ENCODE measurements around the gene SFT2D3.

The SFT2D3 gene

DNA sequence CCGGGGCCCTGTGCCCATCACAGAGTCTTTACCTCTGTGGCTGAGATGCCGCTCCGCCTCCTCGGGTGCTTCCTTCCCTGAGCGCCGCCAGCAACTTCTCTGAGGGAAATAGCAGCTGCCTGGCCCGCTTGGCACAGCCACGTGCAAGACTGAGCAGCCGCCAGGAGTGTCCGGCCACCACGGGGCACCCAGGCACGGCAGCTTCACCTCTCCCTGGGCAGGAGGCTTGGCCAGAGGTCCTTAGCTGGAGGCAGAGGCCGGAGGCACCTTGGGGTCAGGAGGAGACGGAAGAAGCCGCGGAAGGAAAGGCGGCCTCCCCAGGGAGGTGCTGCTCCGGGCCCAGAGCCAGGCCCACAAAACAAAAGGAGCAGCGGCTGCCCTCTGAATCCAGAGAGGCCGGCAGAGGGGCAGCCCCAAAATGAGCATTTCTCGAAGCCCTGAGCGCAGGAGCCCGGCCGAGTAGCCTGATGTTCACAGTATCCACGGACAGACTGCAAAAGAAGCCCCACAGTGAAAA lies 20.0 kb upstream of the SFT2D3 start:
- no peak for DNase-seq (ENCODE audit: low read depth in 2 of 2)

DNA sequence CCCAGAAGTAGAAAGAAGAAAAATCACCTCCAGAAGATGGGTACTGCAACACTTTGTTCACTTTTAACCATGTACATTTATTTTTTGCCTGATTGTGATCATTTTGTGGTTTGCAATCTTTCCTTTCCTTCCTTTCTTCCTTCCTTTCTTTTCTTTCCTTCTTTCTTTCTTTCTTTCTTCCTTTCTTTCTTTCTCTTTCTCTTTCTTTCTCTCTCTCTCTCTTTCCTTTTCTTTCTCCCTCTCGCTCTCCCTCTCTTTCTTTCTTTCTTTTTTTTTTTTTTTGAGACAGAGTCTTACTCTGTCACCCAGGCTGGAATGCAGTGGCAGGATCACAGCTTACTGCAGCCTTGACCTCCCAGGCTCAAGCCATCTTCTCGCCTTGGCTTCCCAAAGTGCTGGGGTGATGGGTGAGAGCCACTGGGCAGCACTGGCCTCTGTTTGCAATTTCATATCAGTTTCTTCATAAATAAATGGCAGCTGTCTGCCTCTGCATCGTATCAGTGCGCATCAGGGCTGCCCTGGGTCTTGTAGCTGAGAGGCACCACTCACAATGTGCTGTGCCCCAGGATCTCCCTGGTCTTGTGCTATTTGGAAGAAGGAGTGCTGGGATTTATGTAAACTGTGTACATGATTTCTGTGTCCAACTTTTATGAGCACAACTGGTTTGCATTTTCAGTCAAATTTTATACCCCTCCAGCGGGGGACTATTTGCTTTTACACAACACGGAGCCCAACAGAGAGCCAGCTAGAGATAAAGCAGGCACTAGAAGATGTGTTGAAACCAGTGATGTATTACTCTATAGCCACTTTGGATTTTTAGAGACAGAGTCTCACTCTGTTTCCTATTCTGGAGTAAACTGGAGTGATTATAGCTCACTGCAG lies 19.1 kb upstream of the SFT2D3 start:
- no peak for DNase-seq (ENCODE audit: low read depth in 2 of 2)

GRCh38 chr2:127683056-127683455 lies 18.2 kb upstream of the SFT2D3 start:
- DNase-seq (ENCODE audit: low read depth in 2 of 2) = no peak

GRCh38 chr2:127683757-127684156 lies 17.5 kb upstream of the SFT2D3 start:
- DNase-seq (ENCODE audit: low read depth in 2 of 2) = no peak

DNA sequence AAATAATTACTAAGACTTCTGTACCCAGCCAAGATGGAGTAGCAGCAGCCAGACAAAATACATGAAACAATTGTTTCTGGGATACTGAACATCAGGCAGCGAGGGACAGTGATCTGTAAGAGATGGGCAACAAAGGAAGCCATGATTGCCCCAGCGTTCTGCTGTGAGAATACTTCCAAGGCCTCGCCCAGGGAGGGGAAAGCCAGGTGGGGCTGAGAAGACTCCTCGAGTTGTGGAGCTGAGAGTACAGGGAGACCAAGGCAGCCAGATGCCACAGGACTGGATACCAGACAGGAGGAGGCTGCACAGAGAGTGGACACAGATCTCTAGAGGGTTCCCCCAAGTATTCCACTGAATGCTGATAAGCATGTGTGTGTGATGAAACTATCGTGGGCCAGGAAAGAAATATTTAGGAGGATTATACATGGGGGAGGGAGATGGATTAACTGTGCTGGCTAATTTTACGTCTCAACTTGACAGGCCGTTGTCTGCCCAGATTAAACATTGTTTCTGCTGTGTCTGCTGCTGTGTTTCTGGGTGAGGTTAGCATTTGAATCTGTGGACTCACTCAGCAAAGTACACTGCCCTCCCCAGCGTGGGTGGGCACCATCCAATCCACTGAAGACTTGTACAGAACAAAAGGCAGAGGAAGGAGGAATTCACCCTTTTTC lies 15.8 kb upstream of the SFT2D3 start:
- no peak for DNase-seq (ENCODE audit: low read depth in 2 of 2)

- DNase-seq (ENCODE audit: low read depth in 2 of 2) = no peak
Measured at GRCh38 chr2:127688405-127688804, 12.9 kb upstream of the SFT2D3 start.

DNA sequence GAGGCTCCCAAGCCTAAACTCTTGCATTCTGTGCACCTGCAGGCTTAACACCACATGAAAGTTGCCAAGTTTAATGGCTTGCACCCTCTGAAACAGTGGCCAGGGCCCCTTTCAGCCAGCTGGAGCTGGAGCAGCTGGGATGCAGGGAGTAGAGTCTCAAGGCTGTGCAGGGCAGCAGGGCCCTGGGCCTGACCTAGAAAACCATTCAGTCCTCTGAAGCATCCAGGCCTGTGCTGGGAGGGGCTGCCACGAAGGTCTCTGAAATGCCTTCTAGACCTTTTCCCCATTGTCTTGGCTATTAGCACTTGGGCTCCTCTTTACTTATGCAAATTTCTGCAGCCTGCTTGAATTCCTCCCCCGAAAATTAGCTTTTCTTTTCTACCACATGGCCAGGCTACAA lies 10.6 kb upstream of the SFT2D3 start:
- no peak for DNase-seq (ENCODE audit: low read depth in 2 of 2)

GRCh38 chr2:127694986-127695385 lies 6.3 kb upstream of the SFT2D3 start:
- DNase-seq (ENCODE audit: low read depth in 2 of 2) = no peak

DNA sequence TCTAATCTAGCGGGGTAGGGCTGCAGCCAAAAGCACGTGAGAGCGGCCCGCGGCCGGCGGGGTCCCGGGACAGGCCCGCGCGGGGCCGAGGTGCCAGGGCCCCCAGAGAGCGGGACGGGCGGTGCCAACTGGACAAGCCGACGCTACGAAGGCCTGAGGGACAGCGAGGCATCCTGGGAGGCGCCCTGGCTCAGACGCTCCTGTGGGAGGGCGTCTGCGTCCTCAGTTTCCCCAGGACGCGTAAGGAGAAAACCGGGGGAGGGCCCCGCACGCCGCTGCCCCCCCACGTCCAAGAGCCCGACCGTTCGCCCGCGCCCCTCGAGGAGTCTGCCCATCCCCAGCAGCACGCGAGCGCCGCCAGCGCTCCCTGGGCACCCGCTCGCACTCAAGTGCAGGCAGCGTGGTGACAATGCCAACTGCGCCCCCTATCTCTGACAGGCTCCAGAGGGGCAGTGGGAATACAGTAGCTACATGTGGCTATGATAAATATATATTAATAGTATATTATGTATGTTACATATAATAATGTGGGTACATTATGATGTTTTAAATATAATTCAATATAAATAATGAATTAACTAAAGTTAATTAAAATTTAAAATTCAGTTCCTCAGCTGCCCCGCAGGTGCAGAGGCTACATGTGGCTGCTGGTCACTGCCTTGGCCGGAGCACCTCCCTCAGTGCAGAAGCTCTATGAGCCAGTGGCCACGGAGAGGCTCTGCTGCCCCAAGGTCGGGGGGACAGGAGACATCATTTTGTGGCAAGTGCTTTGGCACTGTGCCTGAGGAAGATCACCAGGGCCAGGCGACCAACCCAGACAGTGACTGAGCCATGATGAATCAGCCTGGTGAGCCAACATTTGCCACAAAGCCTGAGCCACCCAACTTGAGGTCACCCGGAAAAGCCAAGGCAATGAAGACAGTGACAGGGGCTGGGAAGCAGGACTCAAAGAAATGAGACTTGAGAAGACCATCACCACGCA lies 5.5 kb upstream of the SFT2D3 start:
- peak in 1 of 2 donors; percentile 18 for DNase-seq (ENCODE audit: low read depth in 2 of 2)

GRCh38 chr2:127697482-127698180 lies 3.7 kb upstream of the SFT2D3 start:
- no peak for DNase-seq (ENCODE audit: low read depth in 2 of 2)

- DNase-seq (ENCODE audit: low read depth in 2 of 2) = no peak
Measured at GRCh38 chr2:127698553-127699355, 2.5 kb upstream of the SFT2D3 start.

- peak in 1 of 2 donors; percentile 30 for DNase-seq (ENCODE audit: low read depth in 2 of 2)
Measured at GRCh38 chr2:127700527-127701192, 637 bp upstream of the SFT2D3 start.

- DNase-seq (ENCODE audit: low read depth in 2 of 2) = peak; percentile 53 to 78
Measured at GRCh38 chr2:127701651-127702394, 526 bp downstream of the SFT2D3 start.

DNA sequence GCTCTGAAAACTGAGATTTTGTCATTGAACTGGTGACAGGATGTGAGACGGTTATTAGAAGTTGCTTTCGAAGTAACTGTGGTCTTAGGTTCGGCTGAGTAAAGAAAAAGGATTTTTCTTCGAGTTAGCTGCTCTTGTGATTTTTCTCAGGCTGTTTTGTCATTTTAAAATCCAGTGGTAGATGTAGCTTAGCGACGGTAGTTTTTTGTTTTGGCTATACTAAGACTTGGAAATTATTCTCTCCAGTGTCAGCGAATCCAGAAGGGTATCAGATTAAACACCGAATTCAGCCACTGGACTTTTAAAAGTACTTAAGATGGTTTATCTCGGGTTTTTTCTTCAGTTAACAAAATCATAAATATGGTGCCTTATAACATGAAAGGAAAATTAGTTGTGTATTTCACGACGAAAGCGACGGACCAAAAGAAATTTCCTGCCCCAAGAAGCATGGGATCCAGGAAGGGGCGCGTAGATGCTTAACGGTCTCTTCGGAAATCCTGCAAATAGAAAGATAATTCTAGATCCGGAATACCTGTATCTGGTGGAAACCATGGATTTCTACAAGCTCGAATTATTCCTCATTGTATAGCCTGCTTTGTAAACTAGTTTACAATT lies 1.2 kb downstream of the SFT2D3 start:
- DNase-seq (ENCODE audit: low read depth in 2 of 2) = no peak

GRCh38 chr2:127703282-127703681 lies 2.0 kb downstream of the SFT2D3 start:
- no peak for DNase-seq (ENCODE audit: low read depth in 2 of 2)

DNA sequence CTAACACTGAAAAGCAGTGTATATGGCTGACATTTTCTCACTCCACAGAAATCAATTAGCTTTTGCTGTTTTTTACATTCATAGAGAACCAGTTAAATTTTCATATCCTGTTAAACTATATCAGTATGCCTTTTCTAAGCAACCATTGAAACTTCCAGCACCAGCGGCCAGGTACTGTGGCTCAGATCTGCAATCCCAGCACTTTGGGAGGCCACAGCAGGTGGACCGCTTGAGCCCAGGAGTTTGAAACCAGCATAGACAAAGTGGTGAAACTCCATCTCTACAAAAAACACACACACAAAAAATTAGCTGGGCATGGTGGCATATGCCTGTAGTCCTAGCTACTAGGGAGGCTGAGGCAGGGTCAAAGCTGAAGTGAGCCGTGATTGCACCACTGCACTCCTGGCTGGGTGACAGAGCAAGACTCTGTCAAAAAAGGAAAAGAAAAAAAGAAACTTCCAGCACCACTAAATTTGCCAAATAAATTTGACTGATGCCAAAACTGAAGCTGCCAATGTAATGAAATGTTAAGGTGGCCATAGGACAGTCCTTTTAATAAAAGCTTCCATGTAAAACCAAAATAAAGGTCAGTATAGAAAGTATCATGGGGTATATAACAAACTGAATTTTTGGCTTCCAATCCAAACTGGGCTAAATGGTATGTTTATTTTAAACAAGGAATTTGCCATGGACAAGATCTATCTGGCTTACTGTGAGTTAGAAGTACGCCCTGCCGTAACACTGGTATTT lies 3.5 kb downstream of the SFT2D3 start:
- no peak for DNase-seq (ENCODE audit: low read depth in 2 of 2)

DNA sequence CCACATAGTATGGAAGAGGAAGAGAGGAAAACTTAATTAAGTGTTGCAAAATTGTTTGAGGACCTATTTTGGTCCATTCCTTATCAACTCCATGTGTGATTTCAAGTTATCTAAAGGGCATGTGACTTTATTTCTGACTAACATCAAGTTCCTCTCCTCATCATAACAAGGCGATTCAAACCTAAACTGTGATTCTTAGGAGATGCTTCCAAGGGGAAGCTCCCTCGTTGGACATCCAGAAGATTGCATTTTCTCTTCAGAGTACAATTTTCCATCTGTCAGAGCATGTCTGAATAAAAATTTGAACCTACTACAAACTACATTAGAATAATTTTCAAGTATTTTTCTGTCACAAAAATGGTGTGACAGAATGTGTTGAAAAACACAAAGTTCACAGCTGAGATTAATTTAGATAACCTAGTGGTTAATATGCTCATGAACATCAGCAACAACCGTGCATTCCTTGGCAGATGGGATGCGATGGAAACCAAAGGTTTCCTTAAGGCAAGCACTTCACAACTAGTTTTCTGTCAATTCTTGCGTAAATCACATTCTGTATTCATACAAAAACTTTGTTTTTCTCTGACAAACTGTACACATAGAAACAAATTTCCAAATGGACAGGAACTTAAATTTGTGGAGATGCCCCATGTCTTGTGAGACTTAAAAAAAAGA lies 4.2 kb downstream of the SFT2D3 start:
- no peak for DNase-seq (ENCODE audit: low read depth in 2 of 2)

All from stimulated activated CD8-positive, alpha-beta memory T cell treated with anti-CD3 and anti-CD28 coated beads, Interleukin-7, amount 100 ng/mL, for 4 hours (primary cell).